ENCODE measurements around the gene TSPAN18. TPM values are rescaled to one million over a fixed set of nuclear protein-coding genes. Genes with fewer than 3 reads are reported as not detected.

TSPAN18 gene
- total and polyA plus RNA-seq, 2 of the 8 experiments (the other 6 are each of a cell fraction or from before 2014, with no cell fraction given): 5.2 to 10.2 TPM

DNA sequence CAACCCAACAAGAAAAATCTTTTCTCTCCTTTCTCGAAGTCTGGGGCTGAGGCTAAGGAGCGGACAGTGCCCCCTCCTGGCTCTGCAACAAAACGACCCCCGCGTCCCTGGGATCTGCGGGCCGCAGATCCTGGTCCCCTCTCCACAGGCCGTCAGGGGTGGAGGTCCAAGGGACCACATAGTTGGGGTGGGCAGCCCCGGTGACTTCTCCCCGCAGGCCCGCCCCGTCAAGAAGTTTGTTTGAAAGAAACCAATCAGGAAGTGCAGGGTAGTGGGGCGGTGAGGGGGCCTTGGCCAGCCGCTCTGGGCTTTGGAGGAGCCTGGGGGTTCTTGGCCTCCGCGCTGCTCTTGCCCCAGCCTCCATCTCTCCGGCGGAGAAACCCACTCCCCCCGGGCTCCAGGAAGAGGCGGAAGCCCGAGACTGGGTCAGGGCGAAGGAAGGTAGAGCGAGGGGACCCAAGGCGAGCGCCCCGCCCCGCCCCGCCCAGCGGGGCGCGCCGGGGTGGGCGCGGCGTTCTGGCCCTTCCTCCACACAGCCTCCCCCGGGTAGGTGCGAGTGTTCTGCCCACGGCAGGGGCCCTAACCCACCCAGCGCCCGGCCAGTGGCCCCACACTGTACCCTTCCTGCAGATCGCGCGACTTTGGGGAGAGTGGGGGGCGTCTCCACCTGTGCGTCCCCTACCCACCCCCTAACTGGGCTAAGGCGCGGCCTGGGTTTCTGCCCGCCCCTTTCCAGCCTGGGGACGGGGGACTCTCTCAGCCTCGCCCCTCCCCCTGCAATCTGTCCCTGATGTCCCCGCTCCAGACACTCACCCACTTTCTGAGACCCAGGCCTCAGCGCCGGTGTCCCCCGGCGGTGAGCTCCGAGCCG, 222.6 kb downstream of the TSPAN18 start:
- H2BK20ac ChIP-seq (ENCODE audit: low read length): no peak overlapping the region
- no peak overlapping the region for H2BK120ac ChIP-seq (replicated peaks; ENCODE audit: low read depth, low read length)
- peak overlapping the region; percentile 72 to 77 for H3K4me2 ChIP-seq (ENCODE audit: insufficient read depth in 1 of 2, low read depth in 2 of 2, low read length in 2 of 2)
- H2BK15ac ChIP-seq (ENCODE audit: low read length): no peak overlapping the region
- H2AFZ ChIP-seq (ENCODE audit: low read length): no peak overlapping the region
- CTCF ChIA-PET (ENCODE audit: partially characterized antibody): interaction anchor here (0.5 to 24.5 kb wide), 22 partner anchors 9 to 389 kb away, joined by 3 to 1347 read pairs (median 6); no protein-coding TSS in a partner anchor
- H3K27me3 ChIP-seq (replicated peaks in 1 of 4; ENCODE audit: control insufficient read depth in 3 of 4, extremely low read depth in 1 of 4, insufficient read depth in 3 of 4, low read length in 3 of 4): no peaks in the 10 kb centered on the region; a peak in 1 of 7 replicates
- H3K56ac ChIP-seq (replicated peaks; ENCODE audit: insufficient read length, low read depth, low read length): peak overlapping the region; percentile 33
- POLR2A ChIA-PET (ENCODE audit: partially characterized antibody): interaction anchor here (0.7 to 1.7 kb wide), 6 partner anchors 9 to 22 kb away, joined by 3 to 10 read pairs (median 6); no protein-coding TSS in a partner anchor
- no peak overlapping the region for H4K91ac ChIP-seq (replicated peaks; ENCODE audit: insufficient read length, low read length)
- H2AK5ac ChIP-seq (ENCODE audit: low read depth, low read length): no peak overlapping the region
- 6% methylated on average over 30 of the region's 57 CpGs; no CpG with 5 or more reads in 1 of the 2 experiments for WGBS, 2 experiments (ENCODE audit: extremely low coverage in 1 of 2, insufficient coverage in 1 of 2, insufficient read length in 1 of 2, insufficient replicate concordance in 2 of 2, low coverage in 1 of 2, low lambda C conversion rate in 2 of 2, missing lambda C conversion rate in 1 of 2)
- H4K20me1 ChIP-seq (replicated peaks in 1 of 2; ENCODE audit: control insufficient read depth in 1 of 2, insufficient read depth in 2 of 2, low read length in 2 of 2): peaks cover 0 to 2% of the 10 kb centered on the region in 2 experiments
- H3K4me1 ChIP-seq (replicated peaks in 1 of 4; ENCODE audit: control insufficient read depth in 3 of 4, insufficient read depth in 4 of 4, low read length in 3 of 4): peaks cover 16 to 49% (median 32%) of the 10 kb centered on the region in 4 experiments
- H3K18ac ChIP-seq (ENCODE audit: extremely low read depth, low read length): peak overlapping the region; percentile 88
- FAIRE-seq (no peak), DNase-seq (ENCODE audit: low read depth in 1 of 2, low spot score in 2 of 2) (peak in 1 of 2 experiments; percentile 83)
- H3K36me3 ChIP-seq (ENCODE audit: control insufficient read depth in 2 of 4, insufficient read depth in 4 of 4, low read length in 3 of 4): peaks cover 0 to 6% (median 0%) of the 10 kb centered on the region in 4 experiments; a peak in 2 of 8 replicates
- peaks cover 2% of the 10 kb centered on the region; the same call in 1 of the 2 replicates for H3K23me2 ChIP-seq (ENCODE audit: low read depth, low read length)
- peak overlapping the region; percentile 64 to 78 (median 70) for H3K4me3 ChIP-seq (ENCODE audit: extremely low read depth in 1 of 4, insufficient read depth in 2 of 4, low read depth in 3 of 4, low read length in 4 of 4)
- H2BK12ac ChIP-seq (ENCODE audit: low read depth, low read length): no peak overlapping the region
- H3K14ac ChIP-seq (ENCODE audit: insufficient read length): no peak overlapping the region
- no peaks in the 10 kb centered on the region for H3K9me3 ChIP-seq (ENCODE audit: insufficient read depth in 2 of 2, low read depth in 1 of 2, low read length in 1 of 2)
- H3K23ac ChIP-seq (ENCODE audit: insufficient read length): no peak overlapping the region
- peak overlapping the region; percentile 81 for H4K8ac ChIP-seq (ENCODE audit: extremely low read depth, insufficient read depth, low read length)
- peak overlapping the region; percentile 87; the same call in 1 of the 2 replicates for H2BK5ac ChIP-seq (ENCODE audit: low read depth, low read length)
- H4K5ac ChIP-seq (ENCODE audit: insufficient read length, low read depth, low read length): peak overlapping the region; percentile 86
- H3K79me1 ChIP-seq (ENCODE audit: low read depth, low read length): peaks cover 12% of the 10 kb centered on the region
- H3K9ac ChIP-seq (replicated peaks in 1 of 4; ENCODE audit: extremely low read depth in 1 of 4, low read depth in 3 of 4, low read length in 3 of 4): peak overlapping the region in 1 of 4 experiments; percentile 40; a peak in 1 of 7 replicates
- no peak overlapping the region; the same call in 1 of the 2 replicates for H3K27ac ChIP-seq (ENCODE audit: low read depth, low read length)
- peaks cover 5 to 16% of the 10 kb centered on the region in 2 experiments; a peak in 3 of 4 replicates for H3K79me2 ChIP-seq (ENCODE audit: control insufficient read depth in 1 of 2, insufficient read depth in 2 of 2, low read length in 2 of 2)
- H3K4ac ChIP-seq (replicated peaks; ENCODE audit: insufficient read length, low read depth, low read length): no peak overlapping the region
- TF ChIP-seq BACH1 (IDR thresholded peaks at IDR 0.05; ENCODE audit: low read length) (peak; percentile 34; the same call in 1 of the 2 replicates), KDM1A (IDR thresholded peaks at IDR 0.05; ENCODE audit: borderline replicate concordance, low read length) (peak; percentile 36; the same call in 1 of the 2 replicates), CHD2 (IDR thresholded peaks at IDR 0.05; ENCODE audit: low read length) (no peak), RXRA (IDR thresholded peaks at IDR 0.05; ENCODE audit: insufficient read depth, low read depth, low read length) (no peak), SUZ12 (IDR thresholded peaks at IDR 0.05; ENCODE audit: low read length) (no peak), HDAC2 (IDR thresholded peaks at IDR 0.05; ENCODE audit: borderline replicate concordance in 1 of 2, low read depth in 2 of 2, low read length in 2 of 2) (0 out of 4 replicates have a peak, but pooled peaks of 1 of the 2 experiments have one; percentile 50), JUND (IDR thresholded peaks at IDR 0.05; ENCODE audit: low read length) (no peak)
